T47D (cell line): ENCODE data around the gene SELL.
"Not testable (repeated sequence)": the region's sequence is repeated elsewhere in the genome, so short reads cannot be mapped to it uniquely, and the experiment has no call there.

Source experiments
- DNase-seq, 2 experiments: peaks; one replicate each; pipeline versions ENCODE4 v3.0.0 to v3.0.0-alpha.2; 2011 to 2012; ENCODE audit warnings: low read depth in 1 of 2, low spot score in 1 of 2
- JUND ChIP-seq: IDR thresholded peaks from 2 replicates; pipeline ENCODE4 v1.6.1; 2012; ENCODE audit warnings: low read depth
- in situ Hi-C: cut with HindIII; loops from 2 replicates; pipeline ENCODE4 v1.10.0; 2016; ENCODE audit warnings: low sequenced_read_pairs, low pct_unique_long_range_greater_than_20kb

SELL gene

GRCh38 chr1:169726851-169727250 lies 15.4 kb upstream of the SELL start:
- no peak for DNase-seq
- no peak for TF ChIP-seq JUND
- in situ Hi-C loops, result no loop called here

DNA sequence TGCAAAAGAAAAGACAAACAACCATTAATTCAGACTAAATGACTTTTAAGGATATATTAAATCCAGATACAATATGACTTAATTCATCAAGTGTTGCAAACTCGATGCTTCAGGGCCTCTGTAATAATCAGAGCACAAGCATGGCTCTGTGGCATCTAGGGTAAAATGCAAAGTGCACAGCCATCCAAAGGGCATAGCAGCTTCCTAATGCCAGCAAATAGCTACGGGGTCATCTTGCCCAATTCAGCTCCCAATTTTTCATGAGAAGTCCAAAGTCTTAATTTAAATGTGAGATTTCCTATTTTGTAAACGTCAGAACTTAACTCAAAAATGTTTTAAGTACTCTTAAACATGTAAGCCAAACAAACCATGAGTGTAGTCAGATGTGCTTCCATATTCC lies 14.5 kb upstream of the SELL start:
- no peak for TF ChIP-seq JUND
- no peak for DNase-seq
- in situ Hi-C loops, result no loop called here

GRCh38 chr1:169724168-169724567 lies 12.7 kb upstream of the SELL start:
- no peak for TF ChIP-seq JUND
- in situ Hi-C loops, result no loop called here
- DNase-seq, result no peak

DNA sequence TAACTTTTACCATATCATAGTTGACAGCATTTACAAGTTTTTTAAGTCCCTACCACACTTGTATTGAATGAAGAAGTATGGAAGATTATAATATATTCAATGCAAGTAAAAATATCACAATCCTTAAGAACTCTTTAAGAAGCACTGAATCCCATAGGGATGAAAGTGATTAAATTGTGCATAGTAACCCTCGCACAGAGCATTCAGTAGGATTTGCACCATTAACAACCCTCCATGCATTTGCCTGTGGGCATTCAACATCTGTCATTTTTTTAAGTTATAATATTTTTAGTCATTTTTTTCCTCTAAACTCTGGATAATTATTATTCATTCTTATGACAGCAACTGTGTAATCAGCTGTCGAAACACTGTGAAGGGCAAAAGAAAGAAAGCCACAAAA lies 12.3 kb upstream of the SELL start:
- no peak for DNase-seq
- no peak for TF ChIP-seq JUND
- in situ Hi-C loops, result no loop called here

- TF ChIP-seq JUND, result no peak
- no peak for DNase-seq
- in situ Hi-C loops, result no loop called here
Measured at GRCh38 chr1:169722779-169723178, 11.4 kb upstream of the SELL start.

DNA sequence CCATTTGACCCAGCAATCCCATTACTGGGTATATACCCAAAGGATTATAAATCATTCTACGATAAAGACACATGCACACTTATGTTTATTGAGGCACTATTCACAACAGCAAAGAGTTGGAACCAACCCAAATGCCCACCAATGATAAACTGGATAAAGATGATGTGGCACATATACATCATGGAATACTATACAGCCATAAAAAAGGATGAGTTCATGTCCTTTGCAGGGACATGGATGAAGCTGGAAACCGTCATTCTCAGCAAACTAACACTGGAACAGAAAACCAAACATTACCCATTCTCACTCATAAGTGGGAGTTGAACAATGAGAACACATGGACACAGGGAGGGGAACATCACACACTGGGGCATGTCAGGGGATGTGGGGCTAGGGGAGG lies 3.7 kb upstream of the SELL start:
- in situ Hi-C loops, result not testable (repeated sequence)

DNA sequence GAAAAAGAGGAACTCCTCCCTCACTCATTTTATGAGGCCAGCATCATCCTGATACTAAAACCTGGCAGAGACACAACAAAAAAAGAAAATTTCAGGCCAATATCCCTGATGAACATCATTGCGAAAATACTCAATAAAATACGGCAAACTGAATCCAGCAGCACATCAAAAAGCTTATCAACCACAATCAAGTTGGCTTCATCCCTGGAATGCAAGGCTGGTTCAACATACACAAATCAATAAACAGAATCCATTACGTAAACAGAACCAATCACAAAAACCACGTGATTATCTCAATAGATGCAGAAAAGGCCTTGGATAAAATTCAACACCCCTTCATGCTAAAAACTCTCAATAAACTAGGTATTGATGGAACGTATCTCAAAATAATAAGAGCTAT lies 1.7 kb upstream of the SELL start:
- in situ Hi-C loops, DNase-seq: not testable (repeated sequence)

More for the DNA sequence above, 3.7 kb upstream of the SELL start:
- DNase-seq, result not testable (repeated sequence)

- DNase-seq, result no peak
- TF ChIP-seq JUND, result no peak
- in situ Hi-C loops, result no loop called here
Measured at GRCh38 chr1:169712309-169712631, 850 bp upstream of the SELL start.

- DNase-seq, result no peak
- in situ Hi-C loops, result no loop called here
- TF ChIP-seq JUND, result no peak
Measured at GRCh38 chr1:169708647-169709046, 2.8 kb downstream of the SELL start.

GRCh38 chr1:169707912-169708604 lies 3.4 kb downstream of the SELL start:
- no peak for TF ChIP-seq JUND
- DNase-seq, result no peak
- in situ Hi-C loops, result no loop called here

GRCh38 chr1:169704797-169705196 lies 6.6 kb downstream of the SELL start:
- DNase-seq, result no peak
- in situ Hi-C loops, result no loop called here
- TF ChIP-seq JUND, result no peak

DNA sequence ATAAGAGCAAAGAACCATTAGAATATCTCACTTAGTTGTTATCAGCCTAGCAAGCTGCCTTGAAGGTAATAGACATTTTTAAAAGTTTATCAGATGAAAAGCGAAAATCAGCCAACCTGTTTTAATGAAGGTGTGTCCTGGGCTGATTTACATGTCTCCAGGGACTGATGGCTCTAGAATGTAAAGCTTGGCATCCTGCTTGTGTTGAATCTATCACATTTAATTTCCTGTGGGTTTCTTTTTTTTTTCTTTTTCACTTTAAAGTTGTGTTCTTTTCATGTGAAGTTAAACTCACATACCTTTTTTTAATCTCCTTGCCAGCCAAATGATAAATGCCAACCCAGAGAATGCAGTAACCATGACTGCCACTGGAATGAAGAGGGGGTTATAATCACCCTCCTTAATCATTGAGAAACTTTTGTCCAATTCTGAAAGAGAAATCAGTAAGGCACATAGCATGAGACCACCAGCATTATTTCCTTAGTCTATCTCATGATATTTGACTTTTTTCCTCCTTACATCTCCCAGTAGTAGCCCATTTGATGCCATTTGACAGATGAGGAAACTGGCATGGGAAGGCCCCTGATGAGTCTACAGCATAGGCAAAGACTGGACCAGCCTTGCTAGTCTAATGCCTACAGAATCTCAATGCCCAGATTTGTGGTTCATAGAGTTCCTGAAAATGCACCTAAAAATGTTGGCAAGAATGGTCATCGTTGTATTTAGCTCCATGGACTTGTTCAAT lies 10.0 kb downstream of the SELL start:
- no peak for DNase-seq
- in situ Hi-C loops, result no loop called here
- no peak for TF ChIP-seq JUND

- in situ Hi-C loops, result no loop called here
- no peak for DNase-seq
- TF ChIP-seq JUND, result no peak
Measured at GRCh38 chr1:169699707-169700106, 11.7 kb downstream of the SELL start.

DNA sequence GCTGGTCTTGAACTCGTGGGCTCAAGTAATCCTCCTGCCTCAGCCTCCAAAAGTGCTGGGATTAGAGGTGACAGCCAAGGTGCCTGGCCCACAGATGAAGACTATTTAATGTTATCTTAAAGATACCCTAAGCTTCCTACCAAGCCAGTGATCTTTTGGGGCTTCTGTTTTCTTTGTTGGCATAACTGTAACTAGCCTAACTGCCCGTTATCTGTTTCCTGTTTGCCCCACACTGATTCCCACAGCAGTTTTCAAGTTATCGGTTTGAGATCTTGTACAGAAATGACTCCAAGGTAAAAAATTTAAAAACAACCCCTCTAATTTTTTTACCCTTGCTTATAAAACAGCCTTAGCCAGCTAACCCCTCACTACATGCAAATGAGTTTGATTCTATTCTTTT lies 12.4 kb downstream of the SELL start:
- no peak for DNase-seq
- TF ChIP-seq JUND, result no peak
- in situ Hi-C loops, result no loop called here
